HL-60 (cell line): ENCODE measurements around the gene ATG4B.

Experiments
- DNase-seq, 2 experiments: peaks; one replicate each; pipeline ENCODE4 v3.0.0-alpha.2; 2010 to 2020; ENCODE audit warnings: low read depth in 1 of 2, low spot score in 1 of 2
- H3K27ac ChIP-seq: fragments of 250-450 bp; sonication (Bioruptor Pico); replicated peaks from 2 replicates; pipeline ENCODE4 v1.5.1; 2020; ENCODE audit warnings: mild to moderate bottlenecking, moderate library complexity
- H3K27me3 ChIP-seq: fragments of 250-450 bp; sonication (Bioruptor Pico); 2 replicates; pipeline ENCODE4 v1.5.1; 2021; ENCODE audit warnings: mild to moderate bottlenecking, moderate library complexity; ENCODE audit not compliant: insufficient read depth, poor library complexity, severe bottlenecking
- H3K4me3 ChIP-seq: replicated peaks from 2 replicates; pipeline ENCODE4 v1.5.1; 2011; ENCODE audit warnings: mild to moderate bottlenecking, control low read depth, low read length; ENCODE audit not compliant: insufficient read depth
- CTCF ChIP-seq: IDR thresholded peaks from one replicate; pipeline ENCODE4 v1.5.1; 2011; ENCODE audit warnings: low read length, control low read depth, inconsistent platforms; ENCODE audit not compliant: insufficient read depth
- GABPA ChIP-seq: IDR thresholded peaks from 2 replicates; pipeline ENCODE4 v1.6.1; 2012; ENCODE audit warnings: low read depth
- POLR2AphosphoS5 ChIP-seq: IDR thresholded peaks from 2 replicates; pipeline ENCODE4 v1.6.1; 2012; ENCODE audit warnings: low read depth
- REST ChIP-seq: IDR thresholded peaks from 2 replicates; pipeline ENCODE4 v1.6.1; 2012; ENCODE audit warnings: low read depth; ENCODE audit not compliant: insufficient replicate concordance
- SPI1 ChIP-seq: IDR thresholded peaks from 2 replicates; pipeline ENCODE4 v1.6.1; 2012; ENCODE audit warnings: low read depth, mild to moderate bottlenecking, borderline replicate concordance

The ATG4B gene

GRCh38 chr2:241645056-241645914 is 7.8 kb downstream of the ATG4B start:
- no peak for DNase-seq
- Histone ChIP-seq H3K4me3 (no peak overlapping the region), H3K27me3 (no peaks in the 10 kb centered on the region), H3K27ac (no peak overlapping the region)
- TF ChIP-seq GABPA = no peak
- TF ChIP-seq POLR2AphosphoS5 = no peak
- TF ChIP-seq CTCF = no peak
- TF ChIP-seq REST = no peak
- TF ChIP-seq SPI1 = no peak

GRCh38 chr2:241645915-241646645 is 8.6 kb downstream of the ATG4B start:
- H3K27ac ChIP-seq = no peak overlapping the region
- no peak overlapping the region for H3K4me3 ChIP-seq
- H3K27me3 ChIP-seq = no peaks in the 10 kb centered on the region
- no peak for DNase-seq
- TF ChIP-seq POLR2AphosphoS5 (no peak), CTCF (no peak), REST (no peak), SPI1 (no peak), GABPA (no peak)

GRCh38 chr2:241648453-241648852 is 11.0 kb downstream of the ATG4B start:
- H3K27ac ChIP-seq = no peak overlapping the region
- DNase-seq = no peak
- no peak for TF ChIP-seq SPI1
- TF ChIP-seq CTCF = no peak
- TF ChIP-seq POLR2AphosphoS5 = no peak
- no peak for TF ChIP-seq GABPA
- no peak for TF ChIP-seq REST
- no peaks in the 10 kb centered on the region for H3K27me3 ChIP-seq
- no peak overlapping the region for H3K4me3 ChIP-seq
